Endothelial cell of umbilical vein (primary cell): Measurements from ENCODE around the gene ZDHHC22. TPM values are rescaled to one million over a fixed set of nuclear protein-coding genes. Genes with fewer than 3 reads are reported as not detected.

ENCODE experiments used
- BruUV-seq: library from RNA; stranded (reverse); fragments of 400-500 nt; replicated peaks from 2 replicates; lab custom pipeline; 2021; lab: Mats Ljungman, UMichigan
- CTCF ChIA-PET: fragments of 300-600, 350-600 bp; sonication (Branson Sonifier 250); formaldehyde crosslinking; loops from one replicate; lab custom pipeline; 2021; ENCODE audit warnings: antibody characterized with exemption, inconsistent platforms; lab: Charles Lee
- POLR2A ChIA-PET: fragments of 300-600, 350-600 bp; sonication (Branson Sonifier 250); formaldehyde crosslinking; loops from one replicate; lab custom pipeline; 2021; ENCODE audit warnings: antibody characterized with exemption, inconsistent platforms; lab: Charles Lee
- DNase-seq: peaks from one replicate; pipeline ENCODE4 v3.0.0-alpha.2; 2011; ENCODE audit warnings: low read depth, low spot score
- FAIRE-seq: peaks from 2 replicates; lab custom pipeline; 2011; peaks lifted over from hg19 to GRCh38; lab: Jason Lieb, UNC
- H2AFZ ChIP-seq: 2 replicates; pipeline ENCODE4 v1.6.0; 2012; ENCODE audit warnings: low read depth, low read length, control low read depth, inconsistent platforms
- H3K27ac ChIP-seq: 2 replicates; pipeline ENCODE4 v1.5.1; 2011; ENCODE audit warnings: low read depth, mild to moderate bottlenecking, control low read depth, low read length, moderate library complexity; ENCODE audit not compliant: insufficient read depth
- H3K27me3 ChIP-seq, 2 experiments: 2 replicates each; pipeline versions ENCODE4 v1.6.0 to v1.6.1; 2011; ENCODE audit warnings: low read length in 2 of 2, mixed read lengths in 1 of 2; ENCODE audit not compliant: control insufficient read depth in 2 of 2, insufficient read depth in 2 of 2
- H3K36me3 ChIP-seq, 2 experiments: 2 replicates in 1 of 2; 3 replicates in 1 of 2; pipeline ENCODE4 v1.5.1; 2011; ENCODE audit warnings: low read length in 2 of 2, mild to moderate bottlenecking in 1 of 2, moderate library complexity in 1 of 2; ENCODE audit not compliant: control insufficient read depth in 2 of 2, insufficient read depth in 2 of 2; ENCODE audit errors: extremely low read depth in 1 of 2
- H3K4me1 ChIP-seq: 3 replicates; pipeline ENCODE4 v1.5.1; 2011; ENCODE audit warnings: mild to moderate bottlenecking, low read length; ENCODE audit not compliant: control insufficient read depth, insufficient read depth; ENCODE audit errors: extremely low read depth
- H3K4me2 ChIP-seq: 2 replicates; pipeline ENCODE4 v1.6.1; 2011; ENCODE audit warnings: low read length, control low read depth, mixed read lengths; ENCODE audit not compliant: insufficient read depth
- H3K4me3 ChIP-seq, 3 experiments: fragments of 200-600 bp in 1 of 3; sonication (generic), shearing (Covaris generic) in 1 of 3; replicated peaks in 1 of 3; 2 replicates each; pipeline ENCODE4 v1.5.1; 2011 to 2016; ENCODE audit warnings: control low read depth in 3 of 3, low read length in 3 of 3, mild to moderate bottlenecking in 2 of 3, inconsistent platforms in 1 of 3, low read depth in 1 of 3, moderate library complexity in 1 of 3; ENCODE audit not compliant: insufficient read depth in 1 of 3
- H3K79me2 ChIP-seq: 2 replicates; pipeline ENCODE4 v1.6.0; 2012; ENCODE audit warnings: low read length, inconsistent platforms; ENCODE audit not compliant: control insufficient read depth, insufficient read depth
- H3K9ac ChIP-seq: replicated peaks from 2 replicates; pipeline ENCODE3; 2011; ENCODE audit warnings: low read length, control low read depth; ENCODE audit not compliant: insufficient read depth; ENCODE audit errors: extremely low read depth
- H3K9me1 ChIP-seq: replicated peaks from 3 replicates; pipeline ENCODE4 v1.6.0; 2011; ENCODE audit warnings: mild to moderate bottlenecking, low read length; ENCODE audit not compliant: control insufficient read depth, insufficient read depth; ENCODE audit errors: extremely low read depth
- H3K9me3 ChIP-seq: replicated peaks from 2 replicates; pipeline ENCODE4 v1.5.1; 2012; ENCODE audit warnings: low read length, inconsistent platforms; ENCODE audit not compliant: control insufficient read depth, insufficient read depth
- H4K20me1 ChIP-seq: replicated peaks from 2 replicates; pipeline ENCODE3; 2011; ENCODE audit warnings: mild to moderate bottlenecking, low read length; ENCODE audit not compliant: control insufficient read depth, insufficient read depth; ENCODE audit errors: extremely low read depth
- EZH2 ChIP-seq: IDR thresholded peaks from 2 replicates; pipeline ENCODE4 v1.6.1; 2012; ENCODE audit warnings: borderline replicate concordance, low read depth, mild to moderate bottlenecking, moderate library complexity, low read length, inconsistent platforms; ENCODE audit not compliant: severe bottlenecking
- FOS ChIP-seq: IDR thresholded peaks from 2 replicates; pipeline ENCODE4 v1.6.1; 2011; ENCODE audit warnings: mild to moderate bottlenecking, low read length, moderate library complexity, borderline replicate concordance; ENCODE audit not compliant: insufficient read depth
- GATA2 ChIP-seq: IDR thresholded peaks from 2 replicates; pipeline ENCODE4 v1.7.0; 2011; ENCODE audit warnings: low read depth, mild to moderate bottlenecking, moderate library complexity, mixed read lengths, low read length; ENCODE audit not compliant: insufficient read length, insufficient read depth
- JUN ChIP-seq: IDR thresholded peaks from 2 replicates; pipeline ENCODE4 v1.6.1; 2011; ENCODE audit warnings: borderline replicate concordance, low read depth; ENCODE audit not compliant: insufficient read length, insufficient read depth
- MAX ChIP-seq: IDR thresholded peaks from 2 replicates; pipeline ENCODE4 v1.6.1; 2011; ENCODE audit not compliant: insufficient read depth, insufficient read length
- MYC ChIP-seq: IDR thresholded peaks from one replicate; pipeline ENCODE4 v1.6.1; 2011; ENCODE audit warnings: mild to moderate bottlenecking, low read depth, low read length
- POLR2A ChIP-seq: IDR thresholded peaks from 2 replicates; pipeline ENCODE4 v1.6.1; 2012; ENCODE audit warnings: low read depth, mild to moderate bottlenecking, control low read depth, low read length
- POLR2AphosphoS5 ChIP-seq: IDR thresholded peaks from 2 replicates; pipeline ENCODE4 v1.6.1; 2012; ENCODE audit warnings: low read depth, mild to moderate bottlenecking, control low read depth, low read length, moderate library complexity; ENCODE audit not compliant: insufficient read depth
- dilution Hi-C: fragments of 300-500 bp; cut with MboI; formaldehyde crosslinking; loops from one replicate; pipeline ENCODE4 v1.15.0; 2019; ENCODE audit warnings: low sequenced_read_pairs; ENCODE audit not compliant: extremely low pct_ligation_motif_present
- intact Hi-C: fragments of 100-400 bp; cut with micrococcal nuclease; formaldehyde crosslinking; loops from one replicate; pipeline ENCODE4 v1.10.0; 2022
- polyA plus RNA-seq, 4 experiments: library from polyadenylated mRNA; depleted of rRNA in 3 of 4; stranded (reverse) in 3 of 4; unstranded in 1 of 4; fragments of >200 nt; gene quantifications; 2 replicates each; pipeline versions ENCODE4 v1.2.1 to v1.2.3, GENCODE V29; 2011 to 2012; ENCODE audit warnings: missing spikeins in 1 of 4
- total RNA-seq: library from RNA; stranded (reverse); gene quantifications from 2 replicates; pipeline ENCODE4 v1.2.3, GENCODE V29; 2021
- TF ChIP-seq, protein P1 (sequence below), 2 donors: IDR thresholded peaks; 1 replicate in 1 of 2; 2 replicates in 1 of 2; pipeline ENCODE4 v1.5.1; 2011; ENCODE audit warnings: low read length in 2 of 2, mild to moderate bottlenecking in 2 of 2, moderate library complexity in 2 of 2, control low read depth in 1 of 2, inconsistent platforms in 1 of 2, low read depth in 1 of 2; ENCODE audit not compliant: insufficient read depth in 1 of 2; ENCODE audit errors: extremely low read depth in 1 of 2

The ZDHHC22 gene
- total and polyA plus RNA-seq, 2 donors (not counting 3 experiments of a cell fraction or from before 2014, with no cell fraction given) = 0.03 to 0.24 TPM

- intact Hi-C loops (no loop called here), dilution Hi-C loops (no loop called here)
- Histone ChIP-seq H3K4me3 (no peak overlapping the region), H3K27ac (no peak overlapping the region), H3K36me3 (no peaks in the 10 kb centered on the region), H2AFZ (no peak overlapping the region), H3K27me3 (peaks cover 4 to 13% of the 10 kb centered on the region in 2 experiments), H4K20me1 (no peaks in the 10 kb centered on the region), H3K9me1 (no peaks in the 10 kb centered on the region), H3K4me2 (no peak overlapping the region), H3K4me1 (no peaks in the 10 kb centered on the region), H3K79me2 (no peaks in the 10 kb centered on the region), H3K9ac (no peak overlapping the region), H3K9me3 (no peaks in the 10 kb centered on the region)
- no TSS peak for BruUV-seq
- DNase-seq (no peak), FAIRE-seq (no peak)
- POLR2A ChIA-PET = no interaction called here
- CTCF ChIA-PET = interaction anchor here (1.6 kb wide), 1 partner anchor 36 kb away, joined by 4 read pairs; no protein-coding TSS in a partner anchor
- TF ChIP-seq MYC = no peak
- TF ChIP-seq GATA2 = no peak
- no peak for TF ChIP-seq POLR2A
- no peak for TF ChIP-seq FOS
- TF ChIP-seq, protein P1, sequence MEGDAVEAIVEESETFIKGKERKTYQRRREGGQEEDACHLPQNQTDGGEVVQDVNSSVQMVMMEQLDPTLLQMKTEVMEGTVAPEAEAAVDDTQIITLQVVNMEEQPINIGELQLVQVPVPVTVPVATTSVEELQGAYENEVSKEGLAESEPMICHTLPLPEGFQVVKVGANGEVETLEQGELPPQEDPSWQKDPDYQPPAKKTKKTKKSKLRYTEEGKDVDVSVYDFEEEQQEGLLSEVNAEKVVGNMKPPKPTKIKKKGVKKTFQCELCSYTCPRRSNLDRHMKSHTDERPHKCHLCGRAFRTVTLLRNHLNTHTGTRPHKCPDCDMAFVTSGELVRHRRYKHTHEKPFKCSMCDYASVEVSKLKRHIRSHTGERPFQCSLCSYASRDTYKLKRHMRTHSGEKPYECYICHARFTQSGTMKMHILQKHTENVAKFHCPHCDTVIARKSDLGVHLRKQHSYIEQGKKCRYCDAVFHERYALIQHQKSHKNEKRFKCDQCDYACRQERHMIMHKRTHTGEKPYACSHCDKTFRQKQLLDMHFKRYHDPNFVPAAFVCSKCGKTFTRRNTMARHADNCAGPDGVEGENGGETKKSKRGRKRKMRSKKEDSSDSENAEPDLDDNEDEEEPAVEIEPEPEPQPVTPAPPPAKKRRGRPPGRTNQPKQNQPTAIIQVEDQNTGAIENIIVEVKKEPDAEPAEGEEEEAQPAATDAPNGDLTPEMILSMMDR (IDR thresholded peaks at IDR 0.05; ENCODE audit: extremely low read depth in 1 of 2, insufficient read depth in 1 of 2, low read depth in 1 of 2, low read length in 2 of 2) = no peak
- TF ChIP-seq MAX = no peak
- no peak for TF ChIP-seq POLR2AphosphoS5
- TF ChIP-seq JUN = no peak
- no peak for TF ChIP-seq EZH2
Measured at GRCh38 chr14:77187649-77188012, 46.0 kb upstream of the ZDHHC22 start.
